Activated T-cell treated with anti-CD3 and anti-CD28 coated beads for 1 hour (primary cell): ENCODE results near the gene CCDC70.

Experiments used
- DNase-seq: peaks from one replicate; pipeline ENCODE4 v3.0.0-alpha.2; 2020; ENCODE audit warnings: low read depth

CCDC70 gene

GRCh38 chr13:51910508-51910907, 48.7 kb downstream of the CCDC70 start:
- no peak for DNase-seq

DNA sequence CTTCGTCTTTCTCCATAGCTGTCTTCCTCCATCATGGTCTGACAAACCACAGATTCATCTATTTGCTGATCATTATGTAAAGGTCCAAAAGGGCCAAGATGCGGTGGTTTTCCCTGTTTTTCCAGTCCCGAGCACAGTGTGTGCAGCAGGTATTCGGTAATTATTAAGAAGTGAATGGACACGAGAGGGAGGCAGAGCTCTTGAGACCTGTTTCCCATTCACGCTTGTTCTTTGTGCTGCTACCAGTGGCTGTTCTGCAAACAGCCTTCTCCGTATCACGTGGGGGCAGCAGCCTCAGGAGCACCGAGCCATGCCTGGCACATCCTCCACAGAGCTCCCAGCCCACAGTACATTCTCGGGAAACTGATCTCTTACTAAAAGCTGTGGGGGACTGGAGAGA, 50.3 kb downstream of the CCDC70 start:
- no peak for DNase-seq

GRCh38 chr13:51912511-51913225, 50.9 kb downstream of the CCDC70 start:
- DNase-seq: no peak

GRCh38 chr13:51913421-51914136, 51.8 kb downstream of the CCDC70 start:
- no peak for DNase-seq

GRCh38 chr13:51914137-51914493, 52.3 kb downstream of the CCDC70 start:
- DNase-seq: no peak
